ENCODE results near the gene TMEM126A.

GRCh38 chr11:85663753-85664614 is 16.2 kb downstream of the TMEM126A start:
- TF ChIP-seq EZH2phosphoT487 (IDR thresholded peaks at IDR 0.05; ENCODE audit: insufficient read depth, low read depth): no peak
- no peak for TF ChIP-seq EZH2 (IDR thresholded peaks at IDR 0.05; ENCODE audit: insufficient read depth, poor library complexity, severe bottlenecking)

Measured in GM23248 (cell line).